ENCODE data around the gene ZNF566. TPM values are rescaled to one million over a fixed set of nuclear protein-coding genes. Genes with fewer than 3 reads are reported as not detected.

Gene ZNF566
- total and polyA plus RNA-seq, 12 donors: 7.4 to 20.9 (median 12.2) TPM

DNA sequence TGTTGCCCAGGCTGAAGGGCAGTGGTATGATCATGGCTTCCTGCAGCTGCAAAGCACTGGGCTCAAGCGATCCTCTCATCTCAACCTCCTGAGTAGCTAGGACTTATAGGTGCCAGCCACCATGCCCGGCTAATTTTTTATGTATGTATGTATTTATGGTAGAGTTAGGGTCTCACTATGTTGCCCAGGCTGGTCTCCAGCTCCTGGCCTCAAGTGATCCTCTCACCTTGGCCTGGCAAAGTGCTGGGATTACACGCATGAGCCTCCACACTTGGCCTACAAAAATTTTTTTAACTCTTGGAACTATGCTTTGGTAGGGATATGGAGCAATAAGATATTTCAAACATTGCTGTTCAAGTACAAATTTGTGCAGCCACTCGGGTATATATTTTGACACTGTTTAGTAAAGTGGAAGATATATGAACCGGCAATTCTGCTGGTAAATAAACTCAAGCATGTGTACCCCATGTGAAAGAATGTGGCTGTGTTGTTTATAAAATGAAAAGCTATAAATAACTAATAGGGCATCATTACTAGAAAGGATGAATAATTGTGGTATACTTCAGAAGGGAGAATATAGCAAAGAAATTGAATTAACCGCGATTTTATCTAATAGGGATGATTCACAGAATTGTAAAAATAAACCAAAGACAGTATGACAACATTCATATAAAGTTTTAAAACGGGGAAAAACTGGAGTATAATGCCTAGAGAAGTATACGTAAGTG lies 1.1 kb downstream of the ZNF566 start:
- peak overlapping the region in 4 of 5 donors; percentile 83 to 98 (median 94) for H3K27ac ChIP-seq
- DNase-seq: no peak
- WGBS, 4 donors: 45 to 52% (median 49%) methylated on average over 9 of the region's 9 CpGs

GRCh38 chr19:36483653-36484052 lies 5.7 kb downstream of the ZNF566 start:
- Histone ChIP-seq H3K27ac (no peak overlapping the region), H3K4me3 (no peak overlapping the region), H3K36me3 (replicated peaks in 1 of 2) (no peaks in the 10 kb centered on the region), H3K4me1 (replicated peaks in 1 of 2) (peaks cover 0 to 9% of the 10 kb centered on the region in 2 donors), H3K27me3 (no peaks in the 10 kb centered on the region), H3K9me3 (replicated peaks in 1 of 3) (no peaks in the 10 kb centered on the region)
- no peak for DNase-seq
- intact Hi-C loops (cut with DNase I): loop anchor here in 1 of 2 donors (10.0 kb wide), 1 partner anchor 279 kb away; no protein-coding TSS in a partner anchor
- TF ChIP-seq, protein P1, sequence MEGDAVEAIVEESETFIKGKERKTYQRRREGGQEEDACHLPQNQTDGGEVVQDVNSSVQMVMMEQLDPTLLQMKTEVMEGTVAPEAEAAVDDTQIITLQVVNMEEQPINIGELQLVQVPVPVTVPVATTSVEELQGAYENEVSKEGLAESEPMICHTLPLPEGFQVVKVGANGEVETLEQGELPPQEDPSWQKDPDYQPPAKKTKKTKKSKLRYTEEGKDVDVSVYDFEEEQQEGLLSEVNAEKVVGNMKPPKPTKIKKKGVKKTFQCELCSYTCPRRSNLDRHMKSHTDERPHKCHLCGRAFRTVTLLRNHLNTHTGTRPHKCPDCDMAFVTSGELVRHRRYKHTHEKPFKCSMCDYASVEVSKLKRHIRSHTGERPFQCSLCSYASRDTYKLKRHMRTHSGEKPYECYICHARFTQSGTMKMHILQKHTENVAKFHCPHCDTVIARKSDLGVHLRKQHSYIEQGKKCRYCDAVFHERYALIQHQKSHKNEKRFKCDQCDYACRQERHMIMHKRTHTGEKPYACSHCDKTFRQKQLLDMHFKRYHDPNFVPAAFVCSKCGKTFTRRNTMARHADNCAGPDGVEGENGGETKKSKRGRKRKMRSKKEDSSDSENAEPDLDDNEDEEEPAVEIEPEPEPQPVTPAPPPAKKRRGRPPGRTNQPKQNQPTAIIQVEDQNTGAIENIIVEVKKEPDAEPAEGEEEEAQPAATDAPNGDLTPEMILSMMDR (IDR thresholded peaks at IDR 0.05): no peak
- TF ChIP-seq POLR2A (IDR thresholded peaks at IDR 0.05): no peak
- 91 to 97% (median 93%) methylated on average over 6 of the region's 6 CpGs for WGBS, 4 donors

More for the DNA sequence above, 1.1 kb downstream of the ZNF566 start:
- Histone ChIP-seq H3K36me3 (replicated peaks in 1 of 2) (no peaks in the 10 kb centered on the region), H3K4me1 (replicated peaks in 1 of 2) (peaks cover 0 to 10% of the 10 kb centered on the region in 2 donors), H3K27me3 (no peaks in the 10 kb centered on the region), H3K4me3 (peak overlapping the region in 2 of 4 donors; percentile 76 to 89), H3K9me3 (replicated peaks in 1 of 3) (no peaks in the 10 kb centered on the region)
- intact Hi-C loops (cut with DNase I): loop anchor here in 1 of 2 donors (10.0 kb wide), 1 partner anchor 283 kb away; no protein-coding TSS in a partner anchor
- TF ChIP-seq, protein P1 (IDR thresholded peaks at IDR 0.05): no peak
- TF ChIP-seq POLR2A (IDR thresholded peaks at IDR 0.05): no peak

GRCh38 chr19:36482876-36483275 lies 6.5 kb downstream of the ZNF566 start:
- no peaks in the 10 kb centered on the region for H3K9me3 ChIP-seq (replicated peaks in 1 of 3)
- no peak overlapping the region for H3K27ac ChIP-seq
- intact Hi-C loops (cut with DNase I): loop anchor here in 1 of 2 donors (10.0 kb wide), 1 partner anchor 278 kb away; no protein-coding TSS in a partner anchor
- no peak for TF ChIP-seq POLR2A (IDR thresholded peaks at IDR 0.05)
- TF ChIP-seq, protein P1 (IDR thresholded peaks at IDR 0.05): no peak
- H3K4me3 ChIP-seq: no peak overlapping the region
- H3K36me3 ChIP-seq (replicated peaks in 1 of 2): no peaks in the 10 kb centered on the region
- 76 to 80% (median 77%) methylated on average over 2 of the region's 2 CpGs for WGBS, 4 donors
- H3K27me3 ChIP-seq: no peaks in the 10 kb centered on the region
- no peak for DNase-seq
- H3K4me1 ChIP-seq (replicated peaks in 1 of 2): peaks cover 0 to 1% of the 10 kb centered on the region in 2 donors

DNA sequence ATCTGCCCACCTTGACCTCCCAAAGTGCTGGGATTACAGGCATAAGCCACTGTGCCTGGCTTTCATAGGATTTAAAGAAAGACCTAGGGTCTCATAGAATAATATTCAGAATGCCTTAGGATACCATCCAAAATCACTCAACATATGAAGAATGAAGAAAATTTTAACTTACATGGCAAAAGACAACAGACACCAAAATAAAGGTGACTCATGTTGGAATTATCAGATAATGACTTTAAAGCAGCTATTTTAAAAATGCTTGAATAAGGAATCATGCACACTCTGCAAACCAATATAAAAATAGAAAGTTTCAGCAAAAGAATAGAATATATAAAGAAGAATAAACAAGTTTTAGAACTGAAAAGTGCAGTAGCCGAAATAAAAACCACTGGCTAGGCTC lies 29.3 kb downstream of the ZNF566 start:
- no peak for DNase-seq
- intact Hi-C loops (cut with DNase I): no loop called here
- peaks cover 0 to 24% (median 0%) of the 10 kb centered on the region in 3 donors for H3K9me3 ChIP-seq (replicated peaks in 1 of 3)
- WGBS, 4 donors: 93 to 98% (median 96%) methylated on average over 1 of the region's 1 CpG
- H3K36me3 ChIP-seq (replicated peaks in 1 of 2): peaks cover 0 to 4% of the 10 kb centered on the region in 2 donors
- no peak for TF ChIP-seq POLR2A (IDR thresholded peaks at IDR 0.05)
- TF ChIP-seq, protein P1 (IDR thresholded peaks at IDR 0.05): no peak
- no peaks in the 10 kb centered on the region for H3K27me3 ChIP-seq
- H3K4me3 ChIP-seq: no peak overlapping the region
- H3K27ac ChIP-seq: no peak overlapping the region
- no peaks in the 10 kb centered on the region for H3K4me1 ChIP-seq (replicated peaks in 1 of 2)
